Inflammatory macrophage (primary cell): ENCODE results near the gene SLC25A26.

ENCODE experiments used
- DNase-seq, 2 donors: peaks; one replicate each; pipeline ENCODE4 v3.0.0-alpha.2; 2020 to 2022

SLC25A26 gene

GRCh38 chr3:66335671-66336070 is 114.9 kb downstream of the SLC25A26 start:
- no peak for DNase-seq

- DNase-seq = no peak
Observed at GRCh38 chr3:66336333-66336766, 115.5 kb downstream of the SLC25A26 start.

- DNase-seq = no peak
Observed at GRCh38 chr3:66338927-66339326, 118.1 kb downstream of the SLC25A26 start.

- no peak for DNase-seq
Observed at GRCh38 chr3:66342717-66343356, 122.0 kb downstream of the SLC25A26 start.

GRCh38 chr3:66344391-66344811 is 123.6 kb downstream of the SLC25A26 start:
- DNase-seq = no peak

GRCh38 chr3:66344848-66345578 is 124.2 kb downstream of the SLC25A26 start:
- no peak for DNase-seq

- no peak for DNase-seq
Observed at GRCh38 chr3:66348704-66349103, 127.9 kb downstream of the SLC25A26 start.

GRCh38 chr3:66350601-66351000 is 129.8 kb downstream of the SLC25A26 start:
- DNase-seq = no peak

GRCh38 chr3:66353039-66353438 is 132.2 kb downstream of the SLC25A26 start:
- DNase-seq = no peak

- DNase-seq = no peak
Observed at GRCh38 chr3:66353530-66353929, 132.7 kb downstream of the SLC25A26 start.

- no peak for DNase-seq
Observed at GRCh38 chr3:66354001-66354400, 133.2 kb downstream of the SLC25A26 start.

- no peak for DNase-seq
Observed at GRCh38 chr3:66355394-66355793, 134.6 kb downstream of the SLC25A26 start.

- no peak for DNase-seq
Observed at GRCh38 chr3:66355997-66356396, 135.2 kb downstream of the SLC25A26 start.

- DNase-seq = no peak
Observed at GRCh38 chr3:66361356-66361755, 140.6 kb downstream of the SLC25A26 start.

GRCh38 chr3:66362541-66362941 is 141.7 kb downstream of the SLC25A26 start:
- no peak for DNase-seq

GRCh38 chr3:66363148-66363547 is 142.3 kb downstream of the SLC25A26 start:
- DNase-seq = no peak

GRCh38 chr3:66365080-66365479 is 144.3 kb downstream of the SLC25A26 start:
- DNase-seq = no peak

GRCh38 chr3:66366747-66367146 is 145.9 kb downstream of the SLC25A26 start:
- no peak for DNase-seq

GRCh38 chr3:66367979-66368378 is 147.2 kb downstream of the SLC25A26 start:
- DNase-seq = no peak

- no peak for DNase-seq
Observed at GRCh38 chr3:66370179-66370578, 149.4 kb downstream of the SLC25A26 start.

- DNase-seq = no peak
Observed at GRCh38 chr3:66371432-66371831, 150.6 kb downstream of the SLC25A26 start.

- DNase-seq = no peak
Observed at GRCh38 chr3:66372681-66373350, 152.0 kb downstream of the SLC25A26 start.

GRCh38 chr3:66376568-66376967 is 155.8 kb downstream of the SLC25A26 start:
- no peak for DNase-seq

- DNase-seq = no peak
Observed at GRCh38 chr3:66377800-66378199, 157.0 kb downstream of the SLC25A26 start.
